NT2/D1 (cell line): ENCODE results near the gene PKN2.
"Not testable (repeated sequence)": the region's sequence is repeated elsewhere in the genome, so short reads cannot be mapped to it uniquely, and the experiment has no call there.

ENCODE experiments used
- YY1 ChIP-seq: IDR thresholded peaks from 2 replicates; pipeline ENCODE4 v1.6.1; 2011; ENCODE audit not compliant: insufficient read length, insufficient read depth
- ZNF274 ChIP-seq: IDR thresholded peaks from 2 replicates; pipeline ENCODE4 v1.6.1; 2011; ENCODE audit warnings: mild to moderate bottlenecking, low read depth, low read length

- TF ChIP-seq YY1, ZNF274: not testable (repeated sequence)
Observed at GRCh38 chr1:88819642-88820041, 135.6 kb downstream of the PKN2 start.
